NCI-H187 (cell line): ENCODE data around the gene MED26.

Experiments used
- DNase-seq, 2 experiments: peaks; one replicate each; lab custom pipeline; 2025; lab: John Stamatoyannopoulos, UW

The MED26 gene

GRCh38 chr19:16650821-16651220 is 22.8 kb upstream of the MED26 start:
- DNase-seq = no peak

GRCh38 chr19:16649734-16650133 is 21.7 kb upstream of the MED26 start:
- peak; percentile 2 to 5 for DNase-seq

GRCh38 chr19:16645140-16645539 is 17.1 kb upstream of the MED26 start:
- no peak for DNase-seq

- DNase-seq = no peak
These were observed 13.7 kb upstream of the MED26 start for GRCh38 chr19:16641695-16642094.

- DNase-seq = no peak
These were observed 12.9 kb upstream of the MED26 start for GRCh38 chr19:16640951-16641350.

- no peak for DNase-seq
These were observed 10.7 kb upstream of the MED26 start for GRCh38 chr19:16638666-16639065.

- no peak for DNase-seq
These were observed 9.5 kb upstream of the MED26 start for GRCh38 chr19:16637535-16637934.

GRCh38 chr19:16631465-16631864 is 3.5 kb upstream of the MED26 start:
- no peak for DNase-seq

- DNase-seq = no peak
These were observed 1.1 kb upstream of the MED26 start for GRCh38 chr19:16628984-16629691.

- DNase-seq = no peak
These were observed 149 bp downstream of the MED26 start for GRCh38 chr19:16627928-16628182.

- no peak for DNase-seq
These were observed 644 bp downstream of the MED26 start for GRCh38 chr19:16627193-16627927.

- DNase-seq = no peak
These were observed 1.2 kb downstream of the MED26 start for GRCh38 chr19:16626796-16627192.

- DNase-seq = no peak
These were observed 2.6 kb downstream of the MED26 start for GRCh38 chr19:16625163-16625958.

- no peak for DNase-seq
These were observed 3.8 kb downstream of the MED26 start for GRCh38 chr19:16624236-16624635.

- no peak for DNase-seq
These were observed 4.4 kb downstream of the MED26 start for GRCh38 chr19:16623576-16623975.

- no peak for DNase-seq
These were observed 4.9 kb downstream of the MED26 start for GRCh38 chr19:16623066-16623465.

GRCh38 chr19:16621165-16621800 is 6.7 kb downstream of the MED26 start:
- no peak for DNase-seq

- no peak for DNase-seq
These were observed 7.4 kb downstream of the MED26 start for GRCh38 chr19:16620584-16620983.

- DNase-seq = no peak
These were observed 8.0 kb downstream of the MED26 start for GRCh38 chr19:16620018-16620417.

GRCh38 chr19:16619457-16619856 is 8.5 kb downstream of the MED26 start:
- no peak for DNase-seq

GRCh38 chr19:16618248-16618647 is 9.8 kb downstream of the MED26 start:
- DNase-seq = no peak

GRCh38 chr19:16615808-16616207 is 12.2 kb downstream of the MED26 start:
- no peak for DNase-seq

- no peak for DNase-seq
These were observed 13.1 kb downstream of the MED26 start for GRCh38 chr19:16614941-16615340.
